ENCODE measurements around the gene PTPRE.

Gene PTPRE

DNA sequence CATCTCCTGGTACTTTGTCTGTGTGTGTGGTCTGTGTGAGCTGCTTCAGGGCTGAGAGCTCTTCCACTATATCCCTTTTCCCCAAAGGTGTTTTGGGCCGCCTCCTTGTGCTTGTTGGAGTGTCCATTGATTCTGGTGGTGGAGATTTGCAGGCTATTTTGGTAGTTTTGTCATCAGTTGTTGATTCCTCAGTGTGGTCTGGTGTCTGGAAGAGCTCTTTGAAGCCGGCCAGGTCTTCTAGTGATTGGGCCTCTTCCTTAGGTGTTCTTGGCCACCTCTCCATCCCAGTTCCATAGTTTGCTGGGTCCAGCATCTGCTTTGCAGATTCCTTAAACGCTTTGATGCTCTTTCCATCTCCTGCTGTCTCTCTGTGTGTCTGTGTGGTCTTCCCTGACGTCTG, 198.5 kb downstream of the PTPRE start:
- in situ Hi-C loops (cut with MboI; ENCODE audit: low sequenced_read_pairs), result no loop called here

DNA sequence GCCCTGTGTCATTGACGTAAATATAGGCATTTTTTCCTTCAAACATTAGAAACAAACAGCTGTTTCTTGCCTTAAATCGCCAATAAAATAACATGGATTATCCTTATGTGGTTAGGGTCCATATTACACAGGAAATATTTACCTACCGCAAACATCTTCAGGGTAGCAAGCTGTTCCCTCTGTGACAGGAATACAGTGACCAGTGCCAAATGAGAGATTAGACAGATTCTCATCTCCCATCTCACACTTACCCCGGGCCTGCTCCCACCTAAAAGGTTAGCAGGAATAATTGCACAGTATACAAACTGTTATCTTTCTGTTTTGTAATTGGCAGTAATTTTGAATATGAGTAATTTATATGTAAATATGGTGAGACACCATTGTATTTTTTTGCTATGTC, 202.8 kb downstream of the PTPRE start:
- in situ Hi-C loops (cut with MboI; ENCODE audit: low sequenced_read_pairs), result no loop called here

GRCh38 chr10:128110339-128110738, 203.4 kb downstream of the PTPRE start:
- in situ Hi-C loops (cut with MboI; ENCODE audit: low sequenced_read_pairs), result no loop called here

DNA sequence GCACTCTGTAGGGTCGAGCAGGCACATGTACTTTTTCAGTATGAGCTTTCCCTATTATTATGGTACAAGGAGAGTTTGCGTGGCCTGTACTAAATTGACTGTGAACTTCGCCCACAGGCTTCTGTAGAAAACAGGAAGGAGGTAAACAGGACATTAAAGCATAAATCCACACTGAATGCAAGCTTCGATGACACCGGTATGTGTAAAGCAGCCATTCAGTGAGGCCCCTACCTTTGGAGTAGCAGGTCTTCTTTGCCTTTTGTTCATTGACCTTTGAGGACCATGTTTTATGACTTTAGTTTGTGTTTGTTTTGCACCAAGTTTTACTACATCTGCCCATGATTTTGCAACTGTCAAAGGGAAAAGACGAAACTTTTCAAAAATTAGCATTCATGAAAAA, 204.8 kb downstream of the PTPRE start:
- in situ Hi-C loops (cut with MboI; ENCODE audit: low sequenced_read_pairs), result no loop called here

GRCh38 chr10:128113026-128113425, 206.1 kb downstream of the PTPRE start:
- in situ Hi-C loops (cut with MboI; ENCODE audit: low sequenced_read_pairs), result no loop called here

DNA sequence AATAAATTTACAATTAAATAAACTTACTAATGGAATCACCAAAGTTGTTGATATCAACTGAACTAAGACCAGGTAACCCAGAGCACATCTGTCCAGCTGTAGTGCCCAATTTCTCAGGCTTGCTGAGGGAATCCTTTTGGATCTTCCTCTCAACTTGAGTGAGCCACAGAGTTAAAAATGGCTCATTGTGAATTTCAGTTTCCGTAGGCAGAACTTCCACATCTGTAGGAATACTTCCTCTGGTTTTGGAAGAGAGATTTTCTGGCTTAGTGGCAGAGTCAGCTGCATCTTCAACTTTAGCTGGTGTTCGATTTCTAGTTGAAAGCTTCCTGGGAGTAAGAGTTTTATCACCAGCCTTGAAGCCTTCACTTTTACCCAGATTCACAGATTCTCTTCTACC, 208.0 kb downstream of the PTPRE start:
- in situ Hi-C loops (cut with MboI; ENCODE audit: low sequenced_read_pairs), result no loop called here

- in situ Hi-C loops (cut with MboI; ENCODE audit: low sequenced_read_pairs), result no loop called here
These were observed 208.5 kb downstream of the PTPRE start for GRCh38 chr10:128115356-128115755.

DNA sequence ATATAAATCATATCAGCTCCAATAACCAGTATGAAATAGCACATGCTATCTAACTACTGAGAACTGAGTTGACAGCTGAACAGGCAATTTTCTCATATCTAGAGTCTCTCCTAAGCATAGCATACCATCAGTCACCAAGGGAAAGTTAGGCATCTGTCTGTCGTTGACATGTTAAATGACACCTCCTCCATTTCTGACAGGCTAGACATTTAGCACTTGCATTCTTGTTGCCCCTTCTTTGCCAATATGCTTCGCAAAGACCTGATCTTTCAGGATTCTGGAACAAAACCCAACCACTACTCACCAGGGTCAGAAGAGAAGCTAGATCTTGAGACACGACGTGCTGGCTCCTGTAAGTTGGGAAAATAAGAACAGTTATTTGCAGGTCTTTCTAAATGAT, 209.3 kb downstream of the PTPRE start:
- in situ Hi-C loops (cut with MboI; ENCODE audit: low sequenced_read_pairs), result no loop called here

DNA sequence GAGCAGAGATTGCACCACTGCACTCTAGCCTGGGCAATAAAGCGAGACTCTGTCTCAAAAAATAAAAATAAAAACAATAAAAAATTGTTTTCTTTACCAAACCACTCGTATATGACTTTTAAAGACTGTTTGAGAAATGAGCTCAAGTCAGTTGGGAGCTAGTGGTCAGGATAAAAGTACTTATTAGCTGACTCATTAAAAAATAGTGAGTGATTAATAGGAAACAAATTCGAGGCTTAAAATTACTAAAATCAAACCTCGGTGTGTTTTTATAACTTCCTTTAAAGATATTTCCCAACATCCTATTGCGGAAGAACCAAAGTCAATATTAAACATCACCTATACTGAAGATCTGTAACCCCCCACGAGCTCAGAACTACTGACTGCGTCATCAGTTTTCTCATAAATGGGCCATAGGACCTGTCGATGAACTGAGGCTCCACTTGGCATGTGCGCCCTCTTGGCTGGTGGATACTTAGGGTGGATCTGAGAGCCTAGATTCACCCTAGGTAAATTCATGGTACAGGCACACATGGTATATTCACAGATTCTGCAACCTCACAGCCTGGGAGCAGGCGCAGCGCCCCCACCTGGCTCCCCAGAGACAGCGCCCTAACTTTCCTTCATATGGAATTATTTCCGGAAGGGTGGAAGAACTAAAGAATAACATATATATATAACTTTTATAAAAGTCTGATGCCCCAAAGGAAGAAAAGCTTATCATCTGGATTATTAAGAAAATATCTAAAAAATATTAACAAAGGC, 210.1 kb downstream of the PTPRE start:
- in situ Hi-C loops (cut with MboI; ENCODE audit: low sequenced_read_pairs), result no loop called here

GRCh38 chr10:128121750-128122412, 215.0 kb downstream of the PTPRE start:
- in situ Hi-C loops (cut with MboI; ENCODE audit: low sequenced_read_pairs), result no loop called here

DNA sequence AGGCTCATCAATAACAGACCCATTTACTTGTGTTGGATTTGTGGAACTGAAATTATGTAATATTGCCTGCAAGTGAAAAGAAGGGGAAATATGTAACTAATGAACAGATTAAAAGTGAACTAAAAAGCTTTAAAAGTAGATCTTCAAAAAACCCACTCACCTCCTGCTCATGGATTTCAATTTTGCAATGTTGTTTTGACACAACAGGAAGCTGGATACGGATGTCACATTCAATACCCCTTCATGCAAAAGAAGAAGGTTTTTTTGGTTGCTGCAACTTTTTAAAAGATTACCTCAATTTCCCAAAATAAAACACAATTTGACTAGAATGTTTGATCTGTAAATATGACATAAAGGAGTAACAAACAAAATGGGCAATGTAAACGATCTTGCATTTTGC, 216.0 kb downstream of the PTPRE start:
- in situ Hi-C loops (cut with MboI; ENCODE audit: low sequenced_read_pairs), result no loop called here

- in situ Hi-C loops (cut with MboI; ENCODE audit: low sequenced_read_pairs), result no loop called here
These were observed 216.9 kb downstream of the PTPRE start for GRCh38 chr10:128123846-128124245.

DNA sequence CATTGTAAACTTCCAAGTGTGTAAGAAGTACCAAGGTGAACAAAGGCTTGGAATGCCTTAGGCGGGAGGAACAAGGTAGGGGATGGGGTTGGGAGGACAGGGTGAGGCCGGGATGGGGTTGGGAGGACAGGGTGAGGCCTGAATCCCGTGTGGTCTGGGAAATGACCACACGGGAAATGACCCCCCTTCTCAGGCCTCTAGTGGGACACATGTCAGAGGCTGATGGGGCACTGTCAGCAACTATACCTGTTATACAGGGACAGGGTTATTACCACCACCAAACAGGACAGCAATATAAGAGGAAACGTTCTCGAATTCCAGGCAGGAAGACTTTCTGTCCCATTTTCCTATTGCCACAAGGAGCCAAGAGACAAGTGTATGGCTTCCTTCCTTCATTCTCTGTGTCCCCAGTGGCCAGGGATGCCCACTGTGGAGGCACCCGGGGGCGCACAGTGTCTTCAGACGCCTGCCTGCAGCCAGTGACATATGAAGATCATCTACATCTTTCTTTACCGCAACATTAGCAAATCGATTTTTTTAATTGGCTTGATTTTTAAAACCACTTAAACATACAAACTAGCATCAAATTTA, 218.0 kb downstream of the PTPRE start:
- in situ Hi-C loops (cut with MboI; ENCODE audit: low sequenced_read_pairs), result no loop called here

GRCh38 chr10:128125416-128125943, 218.6 kb downstream of the PTPRE start:
- in situ Hi-C loops (cut with MboI; ENCODE audit: low sequenced_read_pairs), result no loop called here

- in situ Hi-C loops (cut with MboI; ENCODE audit: low sequenced_read_pairs), result no loop called here
These were observed 219.3 kb downstream of the PTPRE start, which contains the start of gene MKI67 for GRCh38 chr10:128125944-128126764. Gene MKI67, minus strand, starts transcription at chr10:128126423. Its CDS starts 756 bp downstream, at chr10:128125667.

DNA sequence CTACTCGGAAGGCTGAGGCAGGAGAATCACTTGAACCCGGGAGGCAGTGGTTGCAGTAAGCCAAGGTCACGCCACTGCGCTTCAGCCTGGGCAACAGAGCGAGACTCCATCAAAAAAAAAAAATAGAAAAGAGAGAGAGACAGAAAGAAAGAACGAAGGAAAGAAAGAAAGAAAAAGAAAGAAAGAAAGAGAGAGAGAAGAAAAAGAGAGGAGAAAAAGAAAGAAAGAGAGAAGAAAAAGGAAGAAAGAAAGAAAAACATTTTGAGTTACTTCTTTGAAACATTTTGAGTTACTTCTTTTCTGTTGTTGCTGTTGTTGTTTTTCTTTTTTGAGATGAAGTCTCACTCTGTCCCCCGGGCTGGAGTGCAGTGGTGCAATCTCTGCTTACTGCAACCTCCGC, 221.7 kb downstream of the PTPRE start:
- in situ Hi-C loops (cut with MboI; ENCODE audit: low sequenced_read_pairs), result no loop called here

DNA sequence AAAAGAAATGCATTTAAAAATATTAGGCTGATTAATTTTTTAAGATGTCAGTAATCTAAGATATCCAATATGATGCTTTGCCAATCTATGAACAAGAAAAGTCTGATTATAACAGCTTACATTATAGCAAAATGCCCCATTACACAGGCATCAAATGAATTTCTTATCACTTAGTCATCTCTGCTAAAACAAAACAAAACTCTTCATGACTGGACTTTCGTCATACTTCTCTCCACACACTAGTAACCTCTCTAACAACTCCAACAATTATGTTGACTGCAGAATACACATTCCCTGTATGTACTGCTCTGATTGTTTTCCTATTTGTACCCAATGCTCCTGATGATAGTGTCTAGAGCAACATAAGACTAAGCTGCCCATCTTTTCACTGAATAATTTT, 223.1 kb downstream of the PTPRE start:
- in situ Hi-C loops (cut with MboI; ENCODE audit: low sequenced_read_pairs), result no loop called here
